Hematopoietic multipotent progenitor cell treated with erythropoietin and hydrocortisone succinate and interleukin-3 and kit ligand, for 6 days (in vitro differentiated cells): ENCODE data around the gene ARHGAP23.

Experiments
- DNase-seq: peaks from one replicate; pipeline ENCODE4 v3.0.0-alpha.2; 2015

ARHGAP23 gene, protein sequence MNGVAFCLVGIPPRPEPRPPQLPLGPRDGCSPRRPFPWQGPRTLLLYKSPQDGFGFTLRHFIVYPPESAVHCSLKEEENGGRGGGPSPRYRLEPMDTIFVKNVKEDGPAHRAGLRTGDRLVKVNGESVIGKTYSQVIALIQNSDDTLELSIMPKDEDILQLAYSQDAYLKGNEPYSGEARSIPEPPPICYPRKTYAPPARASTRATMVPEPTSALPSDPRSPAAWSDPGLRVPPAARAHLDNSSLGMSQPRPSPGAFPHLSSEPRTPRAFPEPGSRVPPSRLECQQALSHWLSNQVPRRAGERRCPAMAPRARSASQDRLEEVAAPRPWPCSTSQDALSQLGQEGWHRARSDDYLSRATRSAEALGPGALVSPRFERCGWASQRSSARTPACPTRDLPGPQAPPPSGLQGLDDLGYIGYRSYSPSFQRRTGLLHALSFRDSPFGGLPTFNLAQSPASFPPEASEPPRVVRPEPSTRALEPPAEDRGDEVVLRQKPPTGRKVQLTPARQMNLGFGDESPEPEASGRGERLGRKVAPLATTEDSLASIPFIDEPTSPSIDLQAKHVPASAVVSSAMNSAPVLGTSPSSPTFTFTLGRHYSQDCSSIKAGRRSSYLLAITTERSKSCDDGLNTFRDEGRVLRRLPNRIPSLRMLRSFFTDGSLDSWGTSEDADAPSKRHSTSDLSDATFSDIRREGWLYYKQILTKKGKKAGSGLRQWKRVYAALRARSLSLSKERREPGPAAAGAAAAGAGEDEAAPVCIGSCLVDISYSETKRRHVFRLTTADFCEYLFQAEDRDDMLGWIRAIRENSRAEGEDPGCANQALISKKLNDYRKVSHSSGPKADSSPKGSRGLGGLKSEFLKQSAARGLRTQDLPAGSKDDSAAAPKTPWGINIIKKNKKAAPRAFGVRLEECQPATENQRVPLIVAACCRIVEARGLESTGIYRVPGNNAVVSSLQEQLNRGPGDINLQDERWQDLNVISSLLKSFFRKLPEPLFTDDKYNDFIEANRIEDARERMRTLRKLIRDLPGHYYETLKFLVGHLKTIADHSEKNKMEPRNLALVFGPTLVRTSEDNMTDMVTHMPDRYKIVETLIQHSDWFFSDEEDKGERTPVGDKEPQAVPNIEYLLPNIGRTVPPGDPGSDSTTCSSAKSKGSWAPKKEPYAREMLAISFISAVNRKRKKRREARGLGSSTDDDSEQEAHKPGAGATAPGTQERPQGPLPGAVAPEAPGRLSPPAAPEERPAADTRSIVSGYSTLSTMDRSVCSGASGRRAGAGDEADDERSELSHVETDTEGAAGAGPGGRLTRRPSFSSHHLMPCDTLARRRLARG (N-terminal part only)

DNA sequence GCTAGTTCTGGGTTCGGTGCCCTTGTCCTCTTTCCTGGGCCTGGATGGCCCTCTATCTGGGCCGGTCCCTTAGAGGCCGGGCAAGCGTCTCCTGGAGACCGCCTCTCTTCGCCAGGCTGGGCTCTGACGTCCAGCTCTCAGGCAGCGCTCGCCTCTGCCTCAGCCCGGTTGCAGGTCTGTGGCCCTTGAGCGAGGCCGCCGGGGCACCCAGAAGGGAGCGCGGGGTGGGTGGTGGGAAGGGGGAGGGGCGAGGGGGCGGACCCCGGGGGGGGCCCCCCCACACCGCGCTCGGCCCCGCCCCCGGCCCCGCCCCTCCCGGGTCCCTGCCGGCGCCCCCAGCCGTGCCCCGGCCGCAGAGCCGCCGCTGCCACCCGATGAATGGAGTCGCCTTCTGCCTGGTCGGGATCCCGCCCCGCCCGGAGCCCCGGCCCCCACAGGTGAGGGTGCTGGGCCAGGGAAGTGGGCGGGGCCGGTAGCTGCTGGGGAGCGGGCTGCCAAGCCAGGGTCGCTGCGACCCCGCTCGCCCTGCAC is at the start of gene ARHGAP23:
ARHGAP23 (plus strand) TSS at position 353 of the 531 bp plus-strand sequence; CDS start at position 375, 22 bp downstream.
- peak; percentile 51 for DNase-seq

DNA sequence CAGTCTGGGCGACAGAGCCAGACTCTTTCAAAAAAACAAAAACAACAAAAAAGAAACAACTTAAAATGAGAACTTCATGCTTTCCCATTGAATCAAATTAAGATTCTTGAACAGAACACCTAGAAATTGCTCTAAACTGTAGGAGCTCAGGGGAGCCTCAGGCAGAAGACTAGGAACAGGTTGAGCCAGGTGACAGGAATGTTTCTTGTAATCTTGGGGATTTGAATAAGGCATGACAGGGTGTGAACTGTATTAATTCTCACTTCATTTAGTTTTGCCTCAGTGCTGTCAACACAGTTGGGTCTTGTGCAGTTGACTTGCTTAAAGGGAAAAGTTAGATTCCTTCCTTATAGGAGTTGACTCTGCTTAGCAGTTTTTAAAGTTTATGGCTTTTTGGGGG is 48.8 kb upstream of the ARHGAP23 start:
- DNase-seq, result no peak

DNA sequence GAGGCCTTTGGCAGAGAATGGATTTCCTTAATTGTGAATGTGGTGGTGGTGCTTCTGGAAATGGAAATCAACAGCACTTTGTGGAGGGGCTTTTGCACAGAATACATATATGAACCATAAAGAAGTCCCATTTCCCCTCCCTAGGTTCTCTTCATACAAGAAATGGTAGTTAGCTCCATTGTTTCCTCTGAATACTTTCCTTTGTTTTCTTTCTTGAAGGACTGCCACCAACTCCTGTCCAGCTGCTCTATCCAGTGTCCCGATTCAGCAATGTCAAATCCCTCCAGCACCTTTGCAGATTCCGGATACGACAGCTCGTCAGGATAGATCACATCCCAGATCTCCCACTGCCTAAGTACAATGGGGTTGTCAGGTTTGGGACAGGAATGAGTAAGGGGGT is 33.2 kb upstream of the ARHGAP23 start:
- no peak for DNase-seq

DNA sequence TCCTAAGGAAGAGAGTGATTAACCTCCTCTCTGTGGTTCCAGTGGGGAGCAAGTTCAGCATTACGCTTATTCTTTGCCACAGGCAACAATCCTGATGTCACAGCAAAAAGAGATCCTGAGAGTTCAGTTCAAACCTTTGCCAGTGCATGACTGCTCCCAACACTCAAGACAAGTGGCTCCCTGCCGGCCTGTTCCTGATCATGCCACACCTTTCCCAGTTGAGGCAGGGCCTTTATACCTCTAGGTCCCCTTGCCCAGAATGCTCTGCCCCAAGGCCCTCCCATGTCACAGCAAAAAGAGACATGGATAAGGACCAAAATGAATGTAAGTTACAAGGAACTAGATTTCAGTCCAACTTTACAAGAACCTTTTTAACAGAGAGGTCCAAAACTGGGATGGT is 31.0 kb upstream of the ARHGAP23 start:
- DNase-seq, result no peak

DNA sequence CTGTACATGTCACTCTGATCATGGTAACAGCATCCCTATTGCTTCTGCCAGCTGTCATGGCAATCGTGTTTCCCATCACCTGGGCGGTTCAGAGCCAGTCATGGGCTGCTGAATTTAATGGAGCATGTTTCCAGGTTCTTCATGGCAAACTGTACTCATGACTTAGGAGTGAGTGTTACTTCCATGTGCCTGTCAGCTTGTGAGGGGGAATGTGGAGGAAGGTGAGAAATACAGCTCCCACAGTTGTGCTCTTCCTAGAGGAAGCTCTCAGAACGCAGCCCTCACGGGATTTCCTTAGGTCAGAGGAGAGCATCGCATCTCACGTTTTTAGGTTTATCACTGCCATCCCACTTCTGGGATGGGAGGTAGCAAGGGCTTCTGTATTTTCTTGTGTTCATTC is 28.0 kb upstream of the ARHGAP23 start:
- no peak for DNase-seq

DNA sequence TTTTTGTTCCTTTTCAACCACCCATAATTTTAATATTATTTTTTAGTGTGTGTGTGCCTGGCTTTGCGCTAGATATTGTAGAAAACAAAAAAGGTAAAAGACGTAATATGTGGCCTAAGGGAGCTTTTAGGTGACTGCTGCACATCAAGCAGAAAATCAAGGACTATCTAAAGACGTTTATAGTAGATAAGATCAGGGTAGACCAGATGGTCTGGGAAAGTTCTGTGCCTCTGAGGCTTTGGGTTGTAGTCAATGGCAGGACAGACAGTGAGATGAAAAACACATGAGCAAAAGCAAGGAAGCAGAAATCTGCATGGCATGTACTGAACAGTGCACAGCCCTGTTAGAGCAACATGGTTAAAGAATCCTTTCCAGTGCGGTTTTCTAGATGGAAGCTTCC is 26.8 kb upstream of the ARHGAP23 start:
- DNase-seq, result no peak

DNA sequence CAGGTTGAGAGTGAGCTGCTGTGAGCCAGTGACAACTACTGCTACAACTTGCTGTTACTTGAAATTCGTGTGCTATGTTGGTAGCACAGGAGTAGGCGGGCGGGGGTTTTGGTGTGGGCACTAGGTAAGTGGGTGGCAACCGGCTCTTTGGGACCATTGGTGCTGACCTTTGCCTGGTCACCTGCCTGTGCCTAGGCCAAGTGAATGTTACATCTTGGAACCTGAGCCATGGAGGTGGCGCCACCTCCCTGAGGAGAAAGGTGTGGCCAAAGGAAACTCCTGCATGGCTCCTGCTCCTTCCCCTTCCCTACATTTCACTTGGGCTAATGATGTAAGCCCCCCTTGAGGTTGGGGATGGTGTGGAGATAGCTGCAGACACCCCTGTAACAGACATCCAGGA is 25.4 kb upstream of the ARHGAP23 start:
- no peak for DNase-seq

DNA sequence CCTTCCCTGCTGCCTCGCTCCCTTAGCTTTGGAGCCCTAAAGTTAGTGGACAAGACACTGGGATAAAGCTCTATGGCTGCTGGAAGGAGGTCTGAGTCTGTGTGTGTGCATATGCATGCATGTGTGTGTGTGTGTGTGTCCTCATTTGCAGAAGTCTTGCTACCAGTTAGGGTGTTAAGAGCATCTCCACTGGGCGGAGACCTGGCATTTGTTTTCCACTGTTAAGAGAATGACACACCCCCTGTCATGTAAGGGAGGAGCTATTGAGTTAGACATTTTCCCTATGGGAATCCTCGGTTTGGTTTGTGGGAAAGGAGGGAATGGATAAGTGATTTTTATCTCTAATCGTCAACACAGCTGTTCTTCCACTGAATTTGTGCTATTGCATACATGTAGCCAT is 24.8 kb upstream of the ARHGAP23 start:
- DNase-seq, result peak; percentile 52

DNA sequence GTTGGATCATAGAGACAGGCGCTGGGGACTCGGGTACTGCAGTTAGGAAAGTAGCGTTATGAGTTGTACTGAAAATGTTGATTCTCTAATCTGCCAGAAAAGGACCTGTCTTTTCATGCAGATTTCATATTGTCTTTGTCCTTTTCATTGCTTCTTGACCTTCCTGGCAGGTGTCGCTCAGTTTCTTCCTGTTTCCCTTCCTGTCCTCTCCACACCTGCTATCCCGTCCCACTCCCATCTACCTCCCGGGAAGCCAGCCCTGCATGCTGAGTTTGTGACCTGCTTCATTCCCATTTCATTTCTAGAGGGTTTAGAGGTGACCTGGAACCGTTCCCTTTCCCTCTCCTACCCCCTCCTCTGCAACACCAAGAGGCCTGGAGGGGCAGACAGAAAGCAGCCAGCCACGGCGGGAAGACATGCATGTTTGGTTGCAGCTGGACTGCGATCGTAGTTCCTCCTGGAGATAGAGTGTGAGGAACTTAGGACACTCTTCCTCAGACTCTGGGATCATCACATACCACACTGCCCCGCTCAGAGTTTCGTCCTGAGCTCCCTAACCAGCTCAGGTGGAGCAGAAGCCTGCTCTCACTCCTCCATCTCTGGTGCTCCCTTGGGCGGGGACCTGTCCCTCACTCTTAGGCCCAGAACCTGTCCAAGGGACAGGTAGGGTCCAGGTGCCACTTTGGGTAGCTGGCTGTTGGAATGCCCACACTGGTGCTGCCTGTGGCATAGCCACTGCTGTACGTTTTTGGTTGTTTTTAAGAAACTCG is 23.9 kb upstream of the ARHGAP23 start:
- DNase-seq, result no peak

DNA sequence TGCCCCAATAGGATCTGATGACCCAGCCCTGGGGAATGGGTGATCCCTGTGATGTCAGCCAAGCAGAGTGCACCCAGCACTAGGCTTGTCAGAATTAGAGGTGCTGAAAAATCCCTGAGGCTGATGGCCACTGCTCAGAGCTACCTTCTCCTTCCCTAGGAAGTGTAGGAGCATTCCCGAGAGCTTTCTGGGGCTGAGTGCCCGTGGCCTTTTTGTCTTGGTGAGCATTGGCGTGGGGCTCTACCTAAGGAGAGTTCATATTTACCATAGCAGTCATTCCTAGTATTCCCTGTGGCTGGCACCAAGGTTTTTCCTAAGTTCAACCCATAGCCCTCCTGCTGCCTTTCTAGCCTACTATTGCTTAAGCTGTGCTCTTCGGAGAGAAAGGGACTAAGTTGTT is 22.6 kb upstream of the ARHGAP23 start:
- DNase-seq, result no peak

DNA sequence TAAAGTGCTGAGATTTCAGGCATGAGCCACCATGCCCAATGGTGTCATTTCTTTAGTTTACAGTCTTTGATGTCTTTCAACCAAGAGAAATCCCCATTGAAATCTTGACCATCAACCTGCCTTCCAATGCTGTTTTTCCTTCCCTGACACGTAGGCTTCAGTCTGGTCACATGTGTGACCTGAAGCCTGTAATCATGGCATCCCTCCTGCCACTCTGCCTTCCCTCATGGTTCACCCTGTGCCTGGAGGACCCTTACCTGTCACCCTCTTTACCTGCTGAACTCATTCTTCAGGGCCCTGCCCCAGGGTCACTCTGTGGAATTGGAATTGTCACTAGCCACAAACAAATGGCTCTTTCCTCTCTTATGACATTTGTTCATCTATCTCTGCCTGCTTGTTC is 18.1 kb upstream of the ARHGAP23 start:
- DNase-seq, result no peak

DNA sequence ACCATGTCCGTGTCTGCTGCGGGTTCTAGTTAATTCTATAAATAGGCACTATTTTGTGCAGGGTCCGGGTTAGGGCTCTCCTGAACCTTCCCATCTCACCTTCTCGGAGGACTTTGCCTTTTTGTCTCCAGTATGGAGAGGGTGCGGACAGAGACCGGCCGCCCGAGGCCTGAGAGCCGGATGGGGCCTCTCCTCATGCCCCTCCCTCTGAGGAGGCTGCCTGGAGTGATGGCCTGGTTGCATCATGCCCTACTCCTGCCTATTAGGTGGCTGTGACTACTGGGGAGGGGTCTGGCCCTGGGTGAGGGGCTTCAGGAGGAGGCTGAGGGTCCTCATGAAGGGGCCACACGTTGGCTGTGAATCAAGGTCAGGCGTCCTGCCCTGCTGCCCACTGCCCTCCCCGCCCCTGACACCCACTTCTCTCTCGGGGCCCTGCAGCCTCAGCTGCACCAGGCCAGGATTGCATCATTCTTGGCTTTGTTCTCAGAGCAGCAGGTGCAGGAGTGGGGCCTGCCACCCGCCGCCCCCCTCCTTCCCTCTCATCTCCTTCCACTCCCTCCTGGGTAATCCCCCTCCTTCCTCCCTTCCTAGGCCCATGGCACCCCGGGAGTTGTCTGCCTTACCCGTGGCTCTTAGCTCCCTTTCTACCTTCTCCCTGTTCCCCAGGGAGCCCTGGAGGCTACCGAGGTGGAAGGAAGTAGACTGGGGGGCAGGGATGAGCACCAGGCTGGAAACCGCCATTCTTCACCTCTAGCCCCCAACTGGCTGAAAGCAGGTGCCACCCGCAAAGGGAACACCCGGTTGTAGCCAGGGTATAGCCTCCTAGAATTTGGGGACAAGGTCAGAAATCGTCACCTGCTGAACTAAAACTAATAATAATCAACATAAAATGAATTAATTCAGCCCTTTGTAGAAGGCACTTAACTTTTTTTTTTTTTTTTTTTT is 12.7 kb upstream of the ARHGAP23 start:
- peak; percentile 67 for DNase-seq

DNA sequence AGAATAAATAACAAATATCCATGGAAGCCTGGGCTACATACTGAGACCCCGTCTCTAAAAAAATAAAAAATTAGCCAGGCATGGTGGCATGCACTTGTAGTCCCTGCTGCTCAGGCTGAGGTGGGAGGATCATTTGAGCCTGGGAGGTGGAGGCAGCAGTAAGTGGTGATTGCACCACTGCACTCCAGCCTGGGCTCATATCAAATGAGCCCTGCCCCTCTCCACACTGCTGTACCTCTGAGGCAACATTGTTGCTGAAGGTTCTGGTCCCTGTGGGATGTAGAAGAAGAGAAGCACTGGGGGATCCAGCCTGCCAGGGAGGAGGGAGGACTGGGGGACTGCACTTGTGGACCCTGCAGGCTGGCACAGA is 11.4 kb upstream of the ARHGAP23 start:
- peak; percentile 69 for DNase-seq

DNA sequence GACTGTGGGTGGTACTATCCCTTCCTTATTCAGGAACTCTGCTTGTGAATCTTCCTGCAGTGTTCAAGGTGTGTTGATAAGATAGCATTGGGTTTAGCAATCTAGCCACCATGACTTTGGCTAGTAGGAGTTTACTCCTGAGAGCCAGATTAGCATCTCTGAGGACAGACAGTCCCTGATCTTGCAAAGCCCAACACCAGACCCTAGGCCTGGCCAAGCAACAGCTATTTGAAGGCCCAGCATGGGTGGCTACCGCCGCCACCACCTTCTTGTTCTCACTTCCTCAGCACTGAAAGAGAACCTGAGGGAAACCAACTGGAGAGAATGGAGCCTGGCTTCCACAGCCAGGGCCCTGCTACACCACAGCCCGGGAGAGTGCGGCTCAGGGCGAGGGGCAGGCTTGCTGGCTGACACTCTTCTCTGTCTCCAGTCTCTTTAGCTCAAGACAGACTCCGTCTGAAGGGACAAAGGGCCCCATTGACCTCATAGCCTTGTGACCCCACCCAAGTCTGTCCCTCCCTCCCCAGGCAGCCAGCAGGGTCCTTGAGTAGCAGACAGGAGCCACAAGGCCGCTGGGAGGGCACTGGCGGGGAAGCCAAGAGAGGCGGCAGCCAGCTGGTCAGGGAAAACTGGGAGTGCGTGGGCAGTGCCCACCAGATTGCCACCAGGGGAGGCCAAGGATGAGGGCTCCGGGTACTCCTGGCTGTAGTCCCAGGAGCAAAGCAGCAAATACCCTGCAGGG is 10.9 kb upstream of the ARHGAP23 start:
- peak; percentile 68 for DNase-seq

DNA sequence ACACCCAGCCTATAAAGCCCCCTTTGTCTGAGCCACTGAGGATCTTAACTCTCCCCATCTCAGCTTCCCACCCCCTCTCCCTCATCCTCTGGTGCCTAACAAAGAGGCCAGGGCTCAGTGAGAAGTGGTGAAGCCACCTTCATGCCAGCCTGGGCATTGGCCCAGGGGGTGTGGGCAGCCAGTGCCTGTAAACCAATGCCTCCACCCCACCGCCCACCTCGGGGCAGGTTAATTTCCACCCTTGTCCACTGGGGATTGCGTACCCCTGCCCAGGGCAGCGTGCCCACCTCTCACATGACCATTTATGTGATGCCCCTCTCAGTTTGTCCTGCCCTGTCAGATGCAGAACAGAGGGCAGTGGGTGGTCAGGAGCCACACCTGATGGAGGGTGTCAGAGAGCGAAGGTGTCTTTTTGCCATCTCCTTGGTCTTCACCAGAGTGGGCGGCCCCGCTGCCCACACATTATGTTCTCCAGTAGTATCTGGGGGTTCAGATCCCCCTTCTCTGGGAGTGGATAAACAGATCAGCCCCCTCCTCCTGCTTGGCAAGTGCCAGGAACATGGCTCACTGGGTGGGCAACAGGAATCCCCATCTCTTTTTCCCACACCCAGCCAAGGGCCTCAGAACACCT is 10.1 kb upstream of the ARHGAP23 start:
- no peak for DNase-seq

DNA sequence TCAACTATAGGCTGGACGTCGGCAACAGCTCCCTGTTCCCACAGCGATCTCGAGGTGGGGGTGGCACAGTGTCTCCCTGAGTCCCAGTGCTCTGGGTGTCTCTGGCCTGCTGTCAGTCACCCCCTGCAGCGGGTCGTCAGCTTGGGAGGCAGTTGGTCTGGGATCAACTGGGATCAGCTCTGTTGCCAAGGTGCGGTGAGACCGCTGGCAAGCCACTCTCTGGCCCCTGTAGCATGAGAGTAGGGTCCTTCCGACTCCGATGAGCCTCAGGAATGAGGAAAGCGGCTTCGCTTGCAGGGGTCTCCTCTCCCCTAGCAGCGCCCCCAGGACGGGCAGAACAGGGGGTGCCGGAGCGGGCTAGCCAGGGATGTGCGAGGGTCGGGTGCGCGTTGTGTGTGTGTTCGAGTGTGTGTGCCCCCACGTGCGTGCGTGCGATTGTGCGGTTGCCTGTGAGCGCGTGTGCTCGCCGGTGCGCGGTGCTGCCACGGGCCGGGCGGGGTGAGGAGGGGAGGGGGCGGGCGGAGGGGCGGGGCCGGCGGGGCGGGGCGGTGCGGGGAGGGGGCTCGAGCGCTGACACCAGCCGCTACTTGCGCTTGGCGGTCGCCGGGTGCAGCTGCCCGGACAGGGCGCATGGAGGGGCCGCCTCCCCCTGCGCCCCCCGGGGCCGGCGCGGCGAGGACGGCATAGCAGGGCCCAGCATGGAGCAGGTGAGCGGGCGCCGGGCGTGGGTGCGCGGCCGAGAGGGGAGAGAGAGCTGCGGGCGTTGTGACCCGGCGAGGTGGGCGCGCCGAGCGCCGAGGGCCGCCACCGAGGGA is 9.4 kb upstream of the ARHGAP23 start:
- no peak for DNase-seq

DNA sequence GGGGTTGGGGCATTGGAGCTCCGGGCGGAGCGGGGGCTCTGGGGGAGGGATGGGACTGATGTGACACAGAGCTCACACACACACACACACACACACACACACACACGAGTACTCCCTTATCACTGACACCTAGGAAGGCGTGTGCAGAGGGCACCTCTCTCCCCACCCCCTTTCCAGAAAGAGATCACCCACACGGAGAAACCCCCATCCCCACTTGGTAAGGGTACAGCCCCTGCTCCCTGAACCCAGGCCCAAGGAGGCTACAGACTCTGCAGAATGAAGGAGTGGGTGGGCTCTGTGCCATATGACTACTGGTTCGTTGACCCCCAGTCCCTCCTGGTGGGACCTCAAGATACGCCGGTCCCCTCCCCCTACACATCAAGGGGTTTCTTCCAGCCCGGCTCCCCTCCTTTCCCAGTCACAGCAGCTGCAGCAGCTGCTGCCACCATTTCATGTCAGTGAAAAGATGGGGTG is 8.7 kb upstream of the ARHGAP23 start:
- no peak for DNase-seq

DNA sequence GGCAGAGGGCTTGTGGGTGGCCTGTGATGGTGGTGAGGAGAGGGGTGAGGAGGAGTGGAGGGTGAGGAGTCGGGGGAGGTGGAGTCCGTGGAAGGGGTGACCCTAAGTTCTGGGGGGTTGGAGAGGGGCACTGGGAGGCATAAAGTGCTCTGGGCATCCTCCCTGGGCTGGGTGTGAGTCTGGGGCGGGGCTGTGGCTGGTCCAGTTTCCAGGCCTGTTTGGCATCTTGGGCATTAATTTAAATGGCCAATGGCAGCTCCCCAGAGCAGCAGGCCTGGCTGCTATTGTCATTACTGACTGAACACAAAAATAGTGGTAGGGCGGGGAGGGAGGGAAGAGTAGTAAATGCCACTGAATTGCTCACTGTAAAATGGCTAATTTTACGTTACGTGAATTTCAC is 7.7 kb upstream of the ARHGAP23 start:
- DNase-seq, result no peak
